Subcutaneous adipose tissue (tissue), 4 donors: Measurements from ENCODE around the gene HAGH. TPM values are rescaled to one million over a fixed set of nuclear protein-coding genes. Genes with fewer than 3 reads are reported as not detected.

Source experiments
- total RNA-seq, 4 donors: library from RNA; depleted of rRNA; stranded (reverse); fragments of >200 nt; gene quantifications; one replicate each; pipeline ENCODE4 v1.1.0, GENCODE V29; 2016
- TF ChIP-seq, protein P1 (sequence below): fragments of 450-650 bp; IDR thresholded peaks from one replicate; pipeline ENCODE4 v1.5.1; 2016; ENCODE audit warnings: low read depth, mild to moderate bottlenecking, control low read depth, antibody characterized with exemption, moderate library complexity

HAGH gene
- total RNA-seq, 4 donors from 2014 or later: 50.4 to 121 (median 108) TPM

DNA sequence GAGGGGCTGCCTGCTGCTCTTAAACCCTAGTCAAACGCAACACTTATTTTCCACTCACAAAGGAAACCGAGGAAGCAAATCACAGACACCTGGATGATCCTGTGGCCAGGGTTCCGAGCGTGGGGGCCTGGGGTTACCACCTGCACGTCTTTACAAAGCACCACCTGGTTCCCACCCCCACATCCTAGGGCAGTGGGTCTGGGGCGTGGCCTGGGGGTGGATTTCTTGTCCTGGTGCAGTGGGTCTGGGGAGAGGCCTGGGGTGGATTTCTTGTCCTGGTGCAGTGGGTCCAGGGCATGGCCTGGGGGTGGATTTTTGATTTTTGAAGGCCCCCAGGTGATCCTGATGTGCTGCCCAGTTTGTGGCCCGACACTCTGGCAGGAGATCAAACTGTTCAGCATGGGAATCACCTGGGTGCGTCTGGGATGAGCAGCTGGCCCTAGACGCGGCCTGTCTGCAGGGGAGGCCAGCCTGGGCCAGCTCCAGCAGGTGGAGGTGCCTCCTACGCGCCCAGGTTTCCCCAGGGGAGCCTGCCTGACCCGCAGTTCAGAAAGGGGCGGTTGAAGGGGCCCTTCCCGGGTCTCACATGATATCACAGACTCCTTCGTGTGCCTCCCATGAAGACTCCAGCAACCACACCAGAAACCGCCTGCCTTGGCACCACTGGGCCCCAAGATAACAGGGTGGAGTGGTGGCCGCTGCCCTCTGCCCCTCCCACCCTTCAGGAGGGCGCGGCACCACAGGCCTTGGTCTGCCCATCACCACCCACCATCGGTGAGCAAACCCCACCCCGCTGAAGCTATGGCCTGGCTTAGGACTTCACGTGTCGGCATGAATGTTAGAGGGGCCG, 6.3 kb downstream of the HAGH start:
- TF ChIP-seq, protein P1, sequence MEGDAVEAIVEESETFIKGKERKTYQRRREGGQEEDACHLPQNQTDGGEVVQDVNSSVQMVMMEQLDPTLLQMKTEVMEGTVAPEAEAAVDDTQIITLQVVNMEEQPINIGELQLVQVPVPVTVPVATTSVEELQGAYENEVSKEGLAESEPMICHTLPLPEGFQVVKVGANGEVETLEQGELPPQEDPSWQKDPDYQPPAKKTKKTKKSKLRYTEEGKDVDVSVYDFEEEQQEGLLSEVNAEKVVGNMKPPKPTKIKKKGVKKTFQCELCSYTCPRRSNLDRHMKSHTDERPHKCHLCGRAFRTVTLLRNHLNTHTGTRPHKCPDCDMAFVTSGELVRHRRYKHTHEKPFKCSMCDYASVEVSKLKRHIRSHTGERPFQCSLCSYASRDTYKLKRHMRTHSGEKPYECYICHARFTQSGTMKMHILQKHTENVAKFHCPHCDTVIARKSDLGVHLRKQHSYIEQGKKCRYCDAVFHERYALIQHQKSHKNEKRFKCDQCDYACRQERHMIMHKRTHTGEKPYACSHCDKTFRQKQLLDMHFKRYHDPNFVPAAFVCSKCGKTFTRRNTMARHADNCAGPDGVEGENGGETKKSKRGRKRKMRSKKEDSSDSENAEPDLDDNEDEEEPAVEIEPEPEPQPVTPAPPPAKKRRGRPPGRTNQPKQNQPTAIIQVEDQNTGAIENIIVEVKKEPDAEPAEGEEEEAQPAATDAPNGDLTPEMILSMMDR: no peak

DNA sequence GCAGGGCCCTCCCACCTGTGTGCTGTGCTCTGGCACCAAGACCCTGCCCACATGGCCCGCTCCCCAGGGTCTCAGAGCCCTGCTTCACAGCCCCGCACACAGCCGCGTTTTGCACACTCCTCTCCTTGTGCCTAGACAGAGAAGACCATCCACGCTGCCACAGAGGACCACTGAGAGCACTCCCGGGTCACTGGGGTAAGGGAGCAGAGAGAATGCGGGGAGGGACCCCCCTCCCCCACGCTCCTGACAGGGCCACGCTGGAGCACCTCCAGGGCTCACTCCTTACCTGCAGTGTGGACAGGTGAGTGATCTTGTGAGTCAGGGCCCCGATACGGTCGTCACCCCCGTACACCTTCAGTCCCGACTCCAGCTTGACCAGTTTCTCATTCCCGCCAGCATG, 7.0 kb downstream of the HAGH start:
- TF ChIP-seq, protein P1: no peak

DNA sequence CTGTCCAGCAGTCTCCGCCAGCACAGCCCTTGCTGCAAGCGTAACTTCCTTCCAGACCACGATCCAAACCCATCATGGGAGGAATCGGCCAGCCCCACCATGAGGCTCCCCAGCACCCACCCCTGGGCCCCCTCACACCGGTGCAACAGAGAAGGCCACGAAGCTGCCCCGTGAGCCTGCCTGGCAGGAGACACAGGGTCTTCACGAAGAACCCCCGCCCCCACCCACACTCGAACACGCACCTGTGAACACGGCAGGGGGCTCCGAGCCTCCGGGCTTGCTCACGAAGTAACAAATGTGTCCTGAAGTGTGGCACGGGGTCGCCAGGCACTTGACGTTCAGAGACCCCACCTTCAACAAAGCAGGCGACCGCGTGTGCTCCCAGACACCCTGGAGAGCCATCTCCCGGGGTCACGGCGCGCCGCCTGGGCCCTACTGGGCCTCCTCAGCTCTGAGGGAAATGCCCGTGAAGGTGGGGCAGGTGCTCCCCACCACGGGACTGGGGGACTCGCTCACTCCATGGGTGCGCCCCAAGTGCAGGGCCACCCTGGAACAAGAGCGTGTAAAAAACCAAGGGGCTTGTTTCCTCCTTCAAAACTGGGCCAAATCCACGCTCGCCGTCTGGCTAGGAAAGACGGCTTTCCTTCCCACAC, 7.6 kb downstream of the HAGH start:
- TF ChIP-seq, protein P1: no peak

DNA sequence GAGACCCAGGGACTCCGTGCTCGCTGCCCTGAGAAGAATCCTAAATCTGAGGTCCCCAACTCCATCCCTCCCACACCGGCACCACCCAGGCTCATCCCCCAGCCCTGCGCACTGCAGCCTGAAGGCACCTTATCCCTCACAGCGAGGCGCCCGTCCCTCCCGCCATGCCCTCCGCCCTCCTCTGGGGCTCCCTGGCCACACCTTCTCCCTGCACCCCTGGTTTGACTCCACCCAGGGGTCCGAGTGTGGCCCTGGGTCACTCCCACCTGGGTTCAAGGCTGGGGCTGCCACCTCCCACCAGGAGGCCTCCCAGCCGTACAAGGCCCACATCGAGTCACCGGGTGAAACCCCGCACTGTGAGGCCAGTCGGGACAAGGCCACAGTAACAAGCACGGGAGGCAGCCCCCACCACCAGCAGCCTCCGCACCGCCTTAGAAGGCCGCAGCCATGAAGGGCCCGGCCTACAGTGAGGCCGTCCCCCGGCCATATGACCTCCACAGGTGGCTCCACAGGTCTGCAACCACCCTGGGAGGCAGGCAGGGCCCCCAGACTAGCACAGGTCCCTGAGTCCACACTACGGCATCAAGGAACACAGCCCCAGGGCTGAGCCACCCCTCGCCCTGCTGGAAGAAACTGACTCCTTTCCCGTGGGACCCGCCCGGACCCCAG, 8.3 kb downstream of the HAGH start:
- TF ChIP-seq, protein P1: no peak

DNA sequence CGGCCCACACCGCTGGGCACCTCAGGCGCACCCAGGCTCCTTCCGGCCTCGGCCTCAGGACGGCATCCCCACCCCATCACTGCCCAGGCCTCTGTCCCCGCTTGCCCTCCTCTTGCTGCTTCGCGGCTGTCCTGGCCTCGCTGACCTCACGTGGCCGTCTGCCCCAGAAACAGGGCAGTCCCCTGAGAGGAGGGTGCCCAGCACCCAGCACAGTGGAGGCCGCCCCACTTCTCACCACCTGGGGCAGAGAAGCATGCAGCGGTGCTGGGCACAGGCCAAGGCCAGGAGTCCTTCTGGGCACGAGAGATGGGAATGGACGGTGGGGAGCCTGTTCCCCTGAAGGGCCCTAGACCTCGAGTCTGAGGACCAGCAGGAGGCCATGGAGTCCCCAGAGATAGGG, 8.9 kb downstream of the HAGH start:
- TF ChIP-seq, protein P1: no peak

DNA sequence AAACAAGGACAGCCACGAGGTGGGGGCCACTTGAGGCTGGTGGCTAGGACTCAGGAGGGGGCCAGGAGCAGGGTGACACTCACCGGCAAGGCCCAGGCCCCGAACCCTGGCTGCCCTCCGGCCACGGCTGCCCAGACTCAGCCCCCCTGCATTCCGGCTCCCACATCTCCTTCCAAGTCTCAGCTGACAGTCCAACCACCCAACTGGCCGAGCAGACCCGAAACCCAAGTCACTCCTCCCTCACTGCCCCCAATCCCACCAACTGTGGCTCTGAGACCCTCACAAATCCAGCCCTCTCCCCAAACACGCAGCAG, 9.4 kb downstream of the HAGH start:
- TF ChIP-seq, protein P1: no peak
